ENCODE data around the gene SLIT3. TPM values are rescaled to one million over a fixed set of nuclear protein-coding genes. Genes with fewer than 3 reads are reported as not detected.

Gene SLIT3
- total and polyA plus RNA-seq, 2 donors (not counting 3 experiments of a cell fraction or from before 2014, with no cell fraction given): 0.90 to 1.0 TPM

DNA sequence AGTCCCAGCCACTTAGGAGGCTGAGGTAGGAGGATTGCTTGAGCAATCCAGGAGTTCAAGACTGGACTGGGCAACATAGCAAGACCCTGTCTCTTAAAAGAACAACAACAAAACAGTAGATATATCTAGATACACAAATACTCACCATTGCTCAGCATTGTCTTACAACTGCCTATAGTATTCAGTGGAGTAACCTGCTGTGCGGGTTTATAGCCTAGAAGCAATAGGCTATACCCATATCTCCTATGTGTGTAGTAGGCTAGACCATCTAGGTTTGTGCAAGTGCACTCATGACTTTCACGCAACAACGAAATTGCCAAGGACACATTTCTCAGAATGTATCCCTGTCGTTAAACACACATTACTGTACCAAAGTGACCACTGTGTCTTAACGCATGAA, 44.7 kb downstream of the SLIT3 start:
- H3K9me1 ChIP-seq (replicated peaks; ENCODE audit: control insufficient read depth, extremely low read depth, insufficient read depth, low read length): no peaks in the 10 kb centered on the region
- H3K4me1 ChIP-seq (ENCODE audit: control insufficient read depth, extremely low read depth, insufficient read depth, low read length): no peaks in the 10 kb centered on the region
- ChIA-PET CTCF (no interaction called here), POLR2A (no interaction called here)
- no peak overlapping the region for H3K4me2 ChIP-seq (ENCODE audit: insufficient read depth, low read length)
- BruUV-seq (replicated peaks): no TSS peak
- no peak overlapping the region for H3K9ac ChIP-seq (replicated peaks; ENCODE audit: extremely low read depth, insufficient read depth, low read length)
- H3K27me3 ChIP-seq (ENCODE audit: control insufficient read depth in 2 of 2, insufficient read depth in 2 of 2, low read length in 2 of 2): no peaks in the 10 kb centered on the region
- H2AFZ ChIP-seq (ENCODE audit: low read depth, low read length): no peak overlapping the region
- TF ChIP-seq GATA2 (IDR thresholded peaks at IDR 0.05; ENCODE audit: insufficient read depth, insufficient read length, low read depth, low read length) (no peak), FOS (IDR thresholded peaks at IDR 0.05; ENCODE audit: borderline replicate concordance, insufficient read depth, low read length) (no peak), EZH2 (IDR thresholded peaks at IDR 0.05; ENCODE audit: borderline replicate concordance, low read depth, low read length, severe bottlenecking) (no peak), JUN (IDR thresholded peaks at IDR 0.05; ENCODE audit: borderline replicate concordance, insufficient read depth, insufficient read length, low read depth) (no peak), POLR2AphosphoS5 (IDR thresholded peaks at IDR 0.05; ENCODE audit: insufficient read depth, low read depth, low read length) (no peak), MYC (IDR thresholded peaks at IDR 0.05; ENCODE audit: low read depth, low read length) (no peak), POLR2A (IDR thresholded peaks at IDR 0.05; ENCODE audit: low read depth, low read length) (no peak)
- TF ChIP-seq, protein P1, sequence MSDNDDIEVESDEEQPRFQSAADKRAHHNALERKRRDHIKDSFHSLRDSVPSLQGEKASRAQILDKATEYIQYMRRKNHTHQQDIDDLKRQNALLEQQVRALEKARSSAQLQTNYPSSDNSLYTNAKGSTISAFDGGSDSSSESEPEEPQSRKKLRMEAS (IDR thresholded peaks at IDR 0.05; ENCODE audit: insufficient read depth, insufficient read length): no peak
- TF ChIP-seq, protein P2, sequence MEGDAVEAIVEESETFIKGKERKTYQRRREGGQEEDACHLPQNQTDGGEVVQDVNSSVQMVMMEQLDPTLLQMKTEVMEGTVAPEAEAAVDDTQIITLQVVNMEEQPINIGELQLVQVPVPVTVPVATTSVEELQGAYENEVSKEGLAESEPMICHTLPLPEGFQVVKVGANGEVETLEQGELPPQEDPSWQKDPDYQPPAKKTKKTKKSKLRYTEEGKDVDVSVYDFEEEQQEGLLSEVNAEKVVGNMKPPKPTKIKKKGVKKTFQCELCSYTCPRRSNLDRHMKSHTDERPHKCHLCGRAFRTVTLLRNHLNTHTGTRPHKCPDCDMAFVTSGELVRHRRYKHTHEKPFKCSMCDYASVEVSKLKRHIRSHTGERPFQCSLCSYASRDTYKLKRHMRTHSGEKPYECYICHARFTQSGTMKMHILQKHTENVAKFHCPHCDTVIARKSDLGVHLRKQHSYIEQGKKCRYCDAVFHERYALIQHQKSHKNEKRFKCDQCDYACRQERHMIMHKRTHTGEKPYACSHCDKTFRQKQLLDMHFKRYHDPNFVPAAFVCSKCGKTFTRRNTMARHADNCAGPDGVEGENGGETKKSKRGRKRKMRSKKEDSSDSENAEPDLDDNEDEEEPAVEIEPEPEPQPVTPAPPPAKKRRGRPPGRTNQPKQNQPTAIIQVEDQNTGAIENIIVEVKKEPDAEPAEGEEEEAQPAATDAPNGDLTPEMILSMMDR (IDR thresholded peaks at IDR 0.05; ENCODE audit: extremely low read depth in 1 of 2, insufficient read depth in 1 of 2, low read depth in 1 of 2, low read length in 2 of 2): no peak
- no peak overlapping the region for H3K4me3 ChIP-seq (replicated peaks in 1 of 3; ENCODE audit: insufficient read depth in 1 of 3, low read depth in 1 of 3, low read length in 3 of 3)
- no peaks in the 10 kb centered on the region for H3K36me3 ChIP-seq (ENCODE audit: control insufficient read depth in 2 of 2, extremely low read depth in 1 of 2, insufficient read depth in 2 of 2, low read length in 2 of 2)
- no peak for FAIRE-seq
- no peaks in the 10 kb centered on the region for H4K20me1 ChIP-seq (replicated peaks; ENCODE audit: control insufficient read depth, extremely low read depth, insufficient read depth, low read length)
- H3K27ac ChIP-seq (ENCODE audit: insufficient read depth, low read depth, low read length): no peak overlapping the region
- DNase-seq (ENCODE audit: low read depth, low spot score): no peak
- no peaks in the 10 kb centered on the region for H3K79me2 ChIP-seq (ENCODE audit: control insufficient read depth, insufficient read depth, low read length)
- dilution Hi-C loops (cut with MboI; ENCODE audit: extremely low pct_ligation_motif_present, low sequenced_read_pairs) (no loop called here), intact Hi-C loops (cut with micrococcal nuclease) (no loop called here)
- H3K9me3 ChIP-seq (replicated peaks; ENCODE audit: control insufficient read depth, insufficient read depth, low read length): no peaks in the 10 kb centered on the region
